ENCODE measurements around the gene MCUR1.
"Not testable (repeated sequence)": the region's sequence is repeated elsewhere in the genome, so short reads cannot be mapped to it uniquely, and the experiment has no call there.

Gene MCUR1, protein sequence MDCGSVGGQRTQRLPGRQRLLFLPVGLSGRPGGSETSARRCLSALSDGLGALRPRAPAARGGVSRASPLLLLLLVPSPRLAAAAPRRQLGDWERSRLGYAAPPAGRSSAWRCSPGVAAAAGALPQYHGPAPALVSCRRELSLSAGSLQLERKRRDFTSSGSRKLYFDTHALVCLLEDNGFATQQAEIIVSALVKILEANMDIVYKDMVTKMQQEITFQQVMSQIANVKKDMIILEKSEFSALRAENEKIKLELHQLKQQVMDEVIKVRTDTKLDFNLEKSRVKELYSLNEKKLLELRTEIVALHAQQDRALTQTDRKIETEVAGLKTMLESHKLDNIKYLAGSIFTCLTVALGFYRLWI

DNA sequence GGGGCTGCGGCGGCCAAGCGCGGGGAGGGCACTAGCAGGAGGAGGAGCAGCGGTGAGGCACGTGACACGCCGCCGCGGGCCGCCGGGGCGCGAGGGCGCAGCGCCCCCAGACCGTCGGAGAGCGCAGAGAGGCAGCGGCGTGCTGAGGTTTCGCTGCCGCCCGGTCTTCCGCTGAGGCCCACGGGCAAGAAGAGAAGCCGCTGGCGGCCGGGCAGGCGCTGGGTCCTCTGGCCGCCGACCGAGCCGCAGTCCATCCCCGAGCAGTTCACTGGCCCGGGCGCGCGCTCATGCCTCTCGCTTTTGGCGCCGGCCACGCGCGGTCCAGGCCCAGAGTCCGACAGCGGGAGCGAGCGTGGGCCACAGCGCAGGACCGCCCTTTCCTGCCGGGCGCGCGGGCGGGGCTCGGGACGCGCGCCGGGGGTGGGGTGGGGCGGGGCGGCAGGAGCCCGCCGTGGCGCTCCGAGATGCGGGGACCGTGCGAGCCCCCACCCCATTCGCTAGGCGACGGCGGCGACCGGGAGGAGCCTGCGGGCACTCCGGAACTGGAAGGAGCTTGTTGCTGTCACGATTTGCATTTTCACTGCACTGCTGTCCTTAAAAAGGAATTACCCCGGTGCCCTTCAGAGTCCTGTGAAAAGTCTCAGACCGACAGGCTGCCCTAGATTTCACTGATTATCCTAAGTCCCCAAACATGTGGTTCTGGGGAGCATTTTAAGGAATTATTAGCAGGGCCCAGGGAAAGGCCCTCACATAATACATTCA lies at the start of gene MCUR1:
Gene MCUR1 (minus strand): TSS at position 382 of the 762 bp plus-strand sequence. CDS start 128 bp downstream, at position 254.
- peak; percentile 69 to 80 (median 71) for DNase-seq (ENCODE audit: low read depth in 2 of 3, low spot score in 1 of 3)

DNA sequence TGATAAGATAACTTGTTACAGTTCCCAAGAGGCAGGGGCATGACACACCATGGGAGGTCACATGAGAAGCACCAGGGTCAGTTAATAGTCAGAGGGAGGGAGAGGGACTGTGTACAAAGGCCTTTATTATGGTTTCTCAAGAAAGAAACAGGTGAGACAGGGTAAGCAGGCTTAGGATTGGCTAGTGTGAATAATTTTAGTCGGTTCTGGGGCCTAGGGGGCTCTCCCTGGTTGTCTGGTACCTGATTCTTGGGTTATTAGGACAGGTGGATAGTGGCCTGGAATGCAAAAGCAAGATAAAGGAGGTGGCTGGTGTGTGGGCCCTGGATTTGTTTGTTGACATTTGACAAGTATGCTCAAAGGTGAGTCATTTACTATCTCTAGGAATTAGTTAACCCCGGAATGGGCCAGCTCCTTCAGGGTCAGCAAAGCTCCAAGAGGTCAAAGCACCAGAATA lies 49.4 kb upstream of the MCUR1 start:
- no peak for DNase-seq (ENCODE audit: low read depth in 2 of 3, low spot score in 1 of 3)

DNA sequence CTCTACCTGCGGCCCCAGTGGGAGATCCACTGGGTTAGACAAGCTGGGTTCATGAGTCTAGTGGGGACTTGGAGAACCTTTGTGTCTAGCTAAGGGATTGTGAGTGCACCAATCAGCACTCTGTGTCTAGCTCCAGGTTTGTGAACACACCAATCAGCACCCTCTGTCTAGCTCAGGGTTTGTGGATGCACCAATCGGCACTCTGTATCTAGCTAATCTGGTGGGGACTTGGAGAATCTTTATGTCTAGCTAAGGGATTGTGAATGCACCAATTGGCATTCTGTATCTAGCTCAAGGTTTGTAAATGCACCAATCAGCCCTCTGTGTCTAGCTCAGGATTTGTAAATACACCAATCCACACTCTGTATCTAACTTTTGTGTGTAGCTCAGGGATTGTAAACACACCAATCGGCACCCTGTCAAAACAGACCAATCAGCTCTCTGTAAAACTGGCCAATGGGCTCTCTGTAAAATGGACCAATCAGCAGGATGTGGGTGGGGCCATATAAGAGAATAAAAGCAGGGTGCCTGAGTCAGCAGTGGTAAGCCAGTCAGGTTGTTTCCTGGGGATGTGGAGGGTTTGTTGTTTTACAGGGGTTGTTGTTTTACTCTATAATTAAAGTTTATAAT lies 46.3 kb upstream of the MCUR1 start:
- not testable (repeated sequence) for DNase-seq (ENCODE audit: low read depth in 2 of 3, low spot score in 1 of 3)

DNA sequence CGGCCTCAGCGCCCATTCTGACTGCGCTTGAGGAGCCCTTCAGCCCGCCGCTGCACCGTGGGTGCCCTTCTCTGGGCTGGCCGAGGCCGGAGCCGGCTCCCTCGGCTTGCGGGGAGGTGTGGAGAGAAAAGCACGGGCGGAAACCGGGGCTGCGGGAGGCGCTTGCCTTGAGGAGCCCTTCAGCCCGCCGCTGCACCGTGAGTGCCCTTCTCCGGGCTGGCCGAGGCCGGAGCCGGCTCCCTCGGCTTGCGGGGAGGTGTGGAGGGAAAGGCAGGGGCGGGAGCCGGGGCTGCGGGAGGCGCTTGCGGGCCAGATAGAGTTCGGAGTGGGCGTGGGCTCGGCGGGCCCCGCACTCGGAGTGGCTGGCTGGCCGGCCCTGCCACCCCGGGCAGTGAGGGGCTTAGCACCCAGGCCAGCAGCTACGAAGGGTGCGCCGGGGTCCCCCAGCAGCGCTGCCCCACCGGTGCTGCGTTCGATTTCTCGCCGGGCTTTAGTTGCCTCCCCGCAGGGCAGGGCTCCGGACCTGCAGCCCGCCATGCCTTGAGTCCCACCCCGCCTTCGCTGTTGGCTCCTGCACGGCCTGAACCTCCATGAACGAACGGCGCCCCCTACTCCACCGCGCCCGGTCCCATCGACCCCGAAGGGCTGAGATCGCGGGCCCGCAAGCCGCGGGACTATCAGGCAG lies 45.7 kb upstream of the MCUR1 start:
- DNase-seq (ENCODE audit: low read depth in 2 of 3, low spot score in 1 of 3) = no peak

DNA sequence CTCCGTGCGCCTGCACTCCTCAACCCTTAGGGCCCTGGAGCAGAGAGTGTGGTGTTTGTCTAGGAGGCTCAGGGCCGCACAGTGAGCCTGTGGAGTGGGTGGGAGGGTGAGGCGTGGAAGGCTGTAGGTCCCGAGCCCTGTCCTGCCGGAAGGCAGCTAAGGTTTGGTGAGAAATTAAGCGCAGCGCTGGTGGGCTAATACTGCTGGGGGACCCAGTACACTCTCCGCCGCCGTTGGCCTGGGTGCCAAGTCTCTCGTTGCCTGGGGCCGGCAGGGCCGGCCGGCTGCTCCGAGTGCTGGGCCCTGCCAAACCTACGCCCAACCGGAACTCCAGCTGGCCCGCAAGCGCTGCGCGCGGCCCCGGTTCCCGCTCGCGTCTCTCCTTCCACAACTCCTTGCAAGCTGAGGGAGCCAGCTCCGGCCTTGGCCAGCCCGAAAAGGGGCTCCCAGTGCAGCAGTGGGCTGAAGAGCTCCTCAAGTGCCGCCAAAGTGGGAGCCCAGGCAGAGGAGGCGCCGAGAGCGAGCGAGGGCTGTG lies 40.4 kb upstream of the MCUR1 start:
- no peak for DNase-seq (ENCODE audit: low read depth in 2 of 3, low spot score in 1 of 3)

DNA sequence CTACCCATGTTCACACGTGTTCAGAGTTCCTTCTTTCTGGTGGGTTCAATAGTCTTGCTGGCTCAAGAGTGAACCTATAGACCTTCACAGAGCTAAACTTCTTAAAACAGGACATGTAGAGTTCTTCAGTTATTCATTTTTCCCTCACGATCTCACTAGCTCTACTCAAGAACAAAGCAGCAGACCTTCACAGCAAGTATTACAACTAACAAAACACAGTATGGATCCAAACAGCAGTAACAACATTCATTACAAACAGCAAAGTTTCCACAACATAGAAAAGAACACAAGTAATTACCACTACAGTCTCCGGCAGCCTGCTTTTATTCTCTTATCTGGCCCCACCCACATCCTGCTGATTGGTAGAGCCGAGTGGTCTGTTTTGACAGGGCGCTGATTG lies 39.5 kb upstream of the MCUR1 start:
- no peak for DNase-seq (ENCODE audit: low read depth in 2 of 3, low spot score in 1 of 3)

DNA sequence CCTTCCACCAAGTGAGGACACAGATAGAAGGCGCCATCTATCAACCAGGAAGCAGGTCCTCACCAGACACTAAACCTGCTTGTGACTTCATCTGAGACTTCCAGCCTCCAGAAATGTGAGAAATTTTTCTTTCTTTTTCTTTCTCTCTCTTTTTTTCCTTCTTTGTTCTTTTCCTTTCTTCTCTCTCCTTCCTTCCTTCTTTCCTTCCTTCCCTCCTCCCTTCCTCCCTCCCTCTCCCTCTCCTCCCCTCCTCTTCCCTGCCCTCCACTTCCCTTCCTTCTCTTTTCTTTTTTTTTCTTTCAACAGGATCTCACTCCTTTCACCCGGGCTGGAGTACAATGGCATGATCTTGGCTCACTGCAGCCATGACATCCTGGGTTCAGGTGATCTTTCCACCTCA lies 37.4 kb upstream of the MCUR1 start:
- DNase-seq (ENCODE audit: low read depth in 2 of 3, low spot score in 1 of 3) = no peak

DNA sequence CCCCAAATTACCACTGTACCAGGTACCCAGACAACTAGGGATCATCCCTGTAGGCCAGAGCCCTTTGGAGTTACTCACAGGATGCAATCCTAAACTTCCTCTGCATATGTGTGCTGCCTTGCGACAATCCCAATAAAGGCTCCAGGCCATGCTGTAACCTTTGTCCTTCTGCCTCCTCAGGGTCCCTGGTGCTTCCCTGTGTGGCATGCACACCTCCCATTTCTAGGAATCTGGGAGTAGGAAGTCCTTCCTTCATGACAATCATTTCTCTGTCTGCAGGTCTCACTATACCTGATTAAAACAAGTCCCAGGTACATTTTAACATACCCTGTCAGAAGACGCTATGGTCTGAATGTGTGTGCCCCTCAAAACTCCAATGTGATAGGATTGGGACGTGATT lies 37.0 kb upstream of the MCUR1 start:
- no peak for DNase-seq (ENCODE audit: low read depth in 2 of 3, low spot score in 1 of 3)

DNA sequence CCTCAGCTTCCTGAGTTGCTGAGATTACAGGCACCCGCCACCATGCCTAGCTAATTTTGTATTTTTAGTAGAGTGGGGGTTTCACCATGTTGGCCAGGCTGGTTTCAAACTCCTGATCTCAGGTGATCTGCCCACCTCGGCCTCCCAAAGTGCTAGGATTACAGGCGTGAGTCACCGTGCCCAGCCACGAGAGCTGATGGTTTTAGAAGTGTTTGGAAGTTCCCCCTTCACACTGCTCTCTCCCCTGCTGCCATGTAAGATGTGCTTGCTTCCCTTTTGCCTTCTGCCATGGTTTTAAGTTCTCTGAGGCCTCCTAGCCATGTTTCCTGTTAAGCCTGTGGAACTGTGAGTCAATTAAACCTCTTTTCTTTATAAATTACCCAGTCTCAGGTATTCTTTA lies 36.3 kb upstream of the MCUR1 start:
- not testable (repeated sequence) for DNase-seq (ENCODE audit: low read depth in 2 of 3, low spot score in 1 of 3)

DNA sequence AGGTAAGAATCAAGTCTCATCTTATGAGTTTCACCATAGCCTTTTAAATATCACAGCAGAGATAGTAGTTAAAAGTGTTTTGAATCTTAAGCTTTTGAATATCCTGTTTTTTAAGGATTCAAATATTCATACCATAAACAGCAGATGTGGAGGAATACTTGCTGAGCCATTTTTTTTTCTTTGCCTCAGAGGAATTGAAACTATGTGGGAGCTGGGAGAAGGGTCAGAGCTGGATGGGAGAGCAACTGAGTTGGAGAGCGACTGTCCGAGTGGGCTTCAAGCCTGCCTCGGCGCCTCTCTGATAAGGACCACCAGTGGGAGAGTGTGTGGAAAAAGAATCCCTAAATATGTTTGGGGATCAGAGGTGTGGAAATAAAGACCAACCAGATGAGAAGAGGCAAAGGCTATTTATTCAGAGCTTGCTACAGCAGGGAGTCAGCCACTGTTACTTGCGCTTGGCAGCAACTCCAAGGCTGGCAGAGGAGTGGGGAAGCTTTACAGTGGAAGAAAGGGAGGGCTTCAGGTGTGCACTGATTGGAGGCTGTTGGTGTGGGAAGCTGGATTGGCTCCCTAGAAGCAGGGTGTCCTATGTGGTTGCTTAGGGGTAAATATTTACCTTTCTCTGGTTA lies 34.3 kb upstream of the MCUR1 start:
- no peak for DNase-seq (ENCODE audit: low read depth in 2 of 3, low spot score in 1 of 3)

DNA sequence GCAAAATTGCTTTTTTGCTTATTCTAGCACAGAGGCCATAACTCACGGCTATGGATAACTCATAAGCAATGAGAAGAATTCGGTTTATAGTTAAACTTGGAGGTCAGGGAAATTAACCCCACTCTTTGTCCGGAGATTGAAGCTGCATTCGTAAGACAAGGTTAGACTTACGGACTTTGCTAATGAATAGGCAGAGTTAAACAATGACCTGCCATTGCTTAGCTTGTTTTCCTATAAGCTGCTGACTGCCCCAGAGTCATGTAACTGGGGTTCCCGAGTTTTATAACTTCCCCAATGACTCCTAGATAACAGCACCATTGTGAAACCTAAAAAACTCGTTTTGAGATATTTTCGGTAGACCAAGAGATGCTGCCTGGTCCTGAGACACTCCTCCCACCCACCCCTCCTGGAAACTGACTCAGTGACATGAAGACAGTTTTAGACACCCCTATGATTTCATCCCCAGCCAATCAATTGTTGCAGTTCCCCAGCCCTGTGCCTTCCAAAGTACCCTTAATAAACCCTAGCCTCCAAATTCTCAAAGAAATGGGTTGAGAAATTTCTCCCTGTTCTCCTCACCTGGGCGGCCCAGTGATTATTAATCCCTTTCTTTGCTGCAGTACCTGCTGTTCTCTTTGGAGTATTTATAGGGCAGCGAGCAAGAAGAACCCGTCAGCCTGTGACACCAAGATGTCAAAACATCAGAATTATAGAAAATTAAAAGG lies 33.1 kb upstream of the MCUR1 start:
- DNase-seq (ENCODE audit: low read depth in 2 of 3, low spot score in 1 of 3) = no peak

DNA sequence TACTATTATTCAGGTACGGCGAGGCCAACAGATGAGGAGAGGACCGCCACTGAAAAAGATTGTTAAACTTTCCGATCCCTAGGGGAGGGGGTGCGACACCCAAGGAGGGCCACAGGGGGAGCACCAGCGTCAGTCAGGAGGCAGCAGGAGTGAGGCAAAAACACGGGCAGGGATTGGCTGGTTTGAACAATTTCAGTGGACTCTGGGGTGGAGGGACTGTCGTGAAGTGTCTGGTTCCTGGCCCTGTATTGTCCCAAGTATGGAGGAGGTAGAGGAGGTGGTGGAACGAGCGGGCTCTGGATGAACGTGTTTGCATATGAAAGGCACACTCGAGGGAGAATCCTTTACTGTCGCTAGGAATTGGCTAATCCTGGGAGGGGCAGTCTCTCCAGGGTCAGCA lies 32.5 kb upstream of the MCUR1 start:
- no peak for DNase-seq (ENCODE audit: low read depth in 2 of 3, low spot score in 1 of 3)

DNA sequence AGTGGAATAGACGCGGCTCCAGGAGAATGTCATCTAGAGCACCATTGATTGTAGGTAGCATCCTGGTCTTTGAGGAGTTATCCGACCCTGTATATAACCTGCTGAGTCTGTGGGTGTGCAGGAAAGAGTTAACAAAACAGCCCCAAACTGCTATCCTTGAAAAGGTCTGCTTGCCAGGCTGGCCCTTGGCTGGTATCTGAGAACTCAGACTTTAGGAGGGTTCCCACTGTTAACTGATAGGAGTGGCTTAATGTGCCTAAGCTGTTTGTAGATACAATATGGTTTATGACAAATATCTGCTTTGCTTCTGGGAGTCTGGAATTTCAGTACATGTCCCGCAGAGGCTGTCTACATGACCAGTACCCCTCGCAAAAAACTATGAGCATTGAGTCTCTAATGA lies 27.6 kb upstream of the MCUR1 start:
- no peak for DNase-seq (ENCODE audit: low read depth in 2 of 3, low spot score in 1 of 3)

DNA sequence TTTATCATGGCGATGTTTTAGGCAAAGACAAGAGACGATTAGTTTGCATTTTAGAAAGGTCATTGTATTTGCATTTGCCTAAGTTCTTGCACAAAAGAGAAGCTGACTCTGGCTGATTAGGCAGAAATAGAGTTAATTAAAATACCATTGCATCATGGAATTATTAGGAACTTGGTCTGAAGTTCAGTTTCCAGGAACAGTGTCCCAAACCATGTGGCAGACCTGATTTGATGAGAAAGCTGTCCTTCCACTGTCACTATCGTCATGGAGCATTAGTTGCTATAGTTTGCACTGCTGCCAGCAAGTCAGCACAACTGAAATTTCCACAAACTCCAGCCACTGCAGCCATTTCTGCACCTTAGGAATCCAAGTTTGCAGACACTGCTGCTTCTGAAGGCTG lies 24.3 kb upstream of the MCUR1 start:
- no peak for DNase-seq (ENCODE audit: low read depth in 2 of 3, low spot score in 1 of 3)

DNA sequence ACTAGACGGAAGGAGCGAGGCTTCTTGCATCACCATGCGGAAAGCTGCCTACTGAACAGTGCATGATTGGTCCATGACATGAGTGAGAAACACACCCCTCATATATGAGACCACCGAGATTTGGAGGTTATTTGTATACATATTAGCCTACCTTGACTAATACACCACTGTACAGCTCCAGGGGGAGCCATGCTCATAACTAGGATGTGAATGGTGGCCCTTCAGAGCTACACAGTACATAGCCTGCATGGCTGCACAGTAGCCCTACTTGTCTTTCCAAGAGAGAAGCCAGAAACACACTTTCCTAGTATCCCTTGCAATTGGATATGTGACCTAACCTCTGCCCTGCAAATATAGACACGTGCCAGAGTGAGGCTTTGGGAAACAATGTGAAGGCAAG lies 21.8 kb upstream of the MCUR1 start:
- DNase-seq (ENCODE audit: low read depth in 2 of 3, low spot score in 1 of 3) = no peak

DNA sequence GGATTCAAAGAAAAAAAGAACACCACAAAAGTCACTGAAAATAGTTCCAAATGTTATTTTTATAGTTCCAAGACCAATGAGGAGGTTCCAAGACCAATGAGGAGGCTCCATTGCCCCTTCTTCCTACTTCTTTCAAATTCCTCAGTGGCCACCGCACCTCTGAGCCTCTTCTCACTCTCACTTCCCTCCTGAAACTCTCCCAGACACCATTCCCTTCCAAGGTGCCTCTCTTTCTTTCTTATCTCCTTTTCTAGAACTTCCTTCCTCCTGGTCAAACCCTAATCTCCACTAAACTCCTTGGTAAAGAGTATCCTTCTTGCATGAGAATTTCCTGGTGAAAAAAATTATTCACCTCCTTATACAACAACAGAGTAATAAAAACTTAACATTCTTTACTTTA lies 20.4 kb upstream of the MCUR1 start:
- no peak for DNase-seq (ENCODE audit: low read depth in 2 of 3, low spot score in 1 of 3)

DNA sequence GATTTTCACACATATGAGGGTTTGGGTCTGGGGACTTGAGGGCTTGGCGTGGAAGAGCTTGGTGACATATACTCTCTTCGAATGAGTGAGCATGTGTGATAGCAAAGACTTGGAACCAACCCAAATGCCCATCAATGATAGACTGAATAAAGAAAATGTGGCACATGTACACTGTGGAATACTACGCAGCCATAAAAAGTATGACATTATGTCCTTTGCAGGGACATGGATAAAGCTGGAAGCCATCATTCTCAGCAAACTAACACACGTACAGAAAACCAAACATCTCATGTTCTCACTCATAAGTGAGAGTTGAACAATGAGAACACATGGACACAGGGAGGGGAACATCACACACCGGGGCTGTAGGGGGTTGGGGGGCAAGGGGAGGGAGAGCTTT lies 19.7 kb upstream of the MCUR1 start:
- DNase-seq (ENCODE audit: low read depth in 2 of 3, low spot score in 1 of 3) = not testable (repeated sequence)

DNA sequence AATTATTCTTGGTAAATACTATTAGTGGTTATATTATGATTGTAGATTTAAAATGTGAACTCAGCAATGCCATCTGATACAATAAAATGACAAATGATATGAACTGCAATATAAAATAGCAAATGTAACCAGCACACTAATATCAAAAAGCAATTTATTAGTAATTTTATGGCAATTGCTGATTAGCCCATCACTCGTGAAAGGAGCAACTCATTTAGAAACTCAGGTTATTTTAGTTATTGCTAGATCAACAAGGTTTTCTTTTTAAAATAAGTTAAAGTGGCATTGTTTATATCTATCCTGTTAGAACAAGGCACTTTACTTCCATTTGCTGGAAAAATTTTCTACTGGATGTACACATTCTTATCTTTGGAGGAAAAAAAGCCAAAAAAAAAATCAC lies 18.4 kb upstream of the MCUR1 start:
- DNase-seq (ENCODE audit: low read depth in 2 of 3, low spot score in 1 of 3) = no peak

DNA sequence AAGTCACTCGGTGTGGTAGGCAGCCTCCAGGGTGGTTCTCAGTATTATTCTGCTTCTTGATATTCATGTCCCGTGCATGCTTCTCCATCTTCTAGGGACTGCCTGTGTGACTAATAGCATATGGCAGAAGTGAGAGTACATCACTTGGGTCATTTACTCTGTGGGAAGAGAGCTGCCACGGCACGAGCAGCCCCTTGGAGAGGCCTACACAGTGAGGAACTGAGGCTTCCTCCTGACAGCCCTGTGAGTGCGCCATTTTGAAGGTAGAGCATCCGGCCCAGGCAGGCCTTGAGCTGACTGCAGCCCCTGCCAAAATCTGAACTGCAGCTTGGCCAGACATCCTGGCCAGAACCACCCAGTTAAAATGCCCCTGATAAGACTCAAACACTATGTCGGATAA lies 17.3 kb upstream of the MCUR1 start:
- DNase-seq (ENCODE audit: low read depth in 2 of 3, low spot score in 1 of 3) = no peak

DNA sequence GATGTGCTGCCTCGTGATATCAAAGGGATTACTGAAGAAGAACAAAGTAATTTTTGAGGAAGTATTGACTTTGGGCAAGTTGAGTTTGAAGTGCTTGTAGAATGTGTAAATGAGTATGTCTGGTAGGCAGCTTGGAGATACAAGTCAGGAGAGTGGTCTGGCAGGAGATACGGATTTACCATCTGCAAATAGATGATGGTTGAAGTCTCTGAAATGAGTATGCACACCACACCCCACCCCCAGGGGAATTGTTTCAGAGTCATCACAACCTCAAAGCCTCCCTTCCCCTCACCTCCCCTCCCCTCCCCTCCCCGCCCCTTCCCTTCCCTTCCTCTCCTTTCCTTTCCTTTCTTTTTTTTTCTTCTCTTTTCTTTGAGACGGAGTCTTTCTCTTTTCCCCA lies 16.4 kb upstream of the MCUR1 start:
- DNase-seq (ENCODE audit: low read depth in 2 of 3, low spot score in 1 of 3) = no peak
